Kidney epithelial cell (primary cell): Measurements from ENCODE around the gene GRM8. TPM values are rescaled to one million over a fixed set of nuclear protein-coding genes. Genes with fewer than 3 reads are reported as not detected.

Source experiments
- DNase-seq: peaks from one replicate; pipeline ENCODE4 v3.0.0-alpha.2; 2010; ENCODE audit warnings: low read depth
- H3K27me3 ChIP-seq: 2 replicates; pipeline ENCODE4 v1.6.0; 2011; ENCODE audit warnings: low read length; ENCODE audit not compliant: control insufficient read depth, insufficient read depth
- H3K36me3 ChIP-seq: 2 replicates; pipeline ENCODE4 v1.5.1; 2011; ENCODE audit warnings: low read length; ENCODE audit not compliant: control insufficient read depth, insufficient read depth
- H3K4me3 ChIP-seq: 2 replicates; pipeline ENCODE4 v1.5.1; 2011; ENCODE audit warnings: low read depth, mild to moderate bottlenecking, control low read depth, low read length
- total RNA-seq: library from RNA; depleted of rRNA; stranded (reverse); fragments of >200 nt; gene quantifications from 2 replicates; pipeline ENCODE4 v1.2.3, GENCODE V29; 2015
- TF ChIP-seq, protein P1 (sequence below): IDR thresholded peaks from 2 replicates; pipeline ENCODE4 v1.5.1; 2011; ENCODE audit warnings: mild to moderate bottlenecking, moderate library complexity, low read length, control low read depth, inconsistent platforms; ENCODE audit not compliant: insufficient read depth, poor library complexity, severe bottlenecking

GRM8 gene
- total RNA-seq, 1 donor from 2014 or later = 0.17 TPM

DNA sequence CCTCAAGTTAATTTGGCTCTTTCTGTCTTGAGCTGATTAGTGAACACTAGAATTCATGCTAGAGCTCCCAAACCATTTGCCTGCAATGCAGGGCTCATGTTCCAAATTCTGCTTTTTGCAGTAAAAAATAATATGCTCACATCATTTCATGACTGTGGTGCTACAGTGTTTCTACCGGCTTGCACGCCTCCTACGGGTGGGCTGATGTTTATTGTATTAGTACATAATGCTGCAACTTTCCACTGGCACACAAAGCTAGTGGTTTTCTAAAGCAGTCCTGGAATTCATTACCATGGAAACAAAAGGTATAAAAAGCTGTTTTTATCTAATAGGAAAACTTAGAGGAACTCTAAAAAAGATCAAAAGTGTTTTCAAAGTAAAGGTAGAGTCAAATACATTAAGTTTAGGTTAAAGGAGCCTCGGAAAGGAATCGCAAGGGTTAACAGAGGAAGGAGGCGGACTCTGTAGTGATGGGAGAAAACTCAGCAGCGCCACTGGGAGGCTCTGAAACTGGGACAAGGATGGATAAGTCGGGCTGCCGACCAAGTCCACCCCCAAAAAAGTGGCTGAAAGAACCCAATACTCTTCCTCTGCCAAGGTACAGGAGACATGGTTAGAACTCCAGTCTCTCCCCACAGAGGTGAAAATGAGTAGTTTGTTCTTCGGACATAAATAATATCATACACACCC, 25.9 kb downstream of the GRM8 start:
- Histone ChIP-seq H3K27me3 (no peaks in the 10 kb centered on the region), H3K36me3 (no peaks in the 10 kb centered on the region), H3K4me3 (no peak overlapping the region)
- DNase-seq = no peak
- TF ChIP-seq, protein P1, sequence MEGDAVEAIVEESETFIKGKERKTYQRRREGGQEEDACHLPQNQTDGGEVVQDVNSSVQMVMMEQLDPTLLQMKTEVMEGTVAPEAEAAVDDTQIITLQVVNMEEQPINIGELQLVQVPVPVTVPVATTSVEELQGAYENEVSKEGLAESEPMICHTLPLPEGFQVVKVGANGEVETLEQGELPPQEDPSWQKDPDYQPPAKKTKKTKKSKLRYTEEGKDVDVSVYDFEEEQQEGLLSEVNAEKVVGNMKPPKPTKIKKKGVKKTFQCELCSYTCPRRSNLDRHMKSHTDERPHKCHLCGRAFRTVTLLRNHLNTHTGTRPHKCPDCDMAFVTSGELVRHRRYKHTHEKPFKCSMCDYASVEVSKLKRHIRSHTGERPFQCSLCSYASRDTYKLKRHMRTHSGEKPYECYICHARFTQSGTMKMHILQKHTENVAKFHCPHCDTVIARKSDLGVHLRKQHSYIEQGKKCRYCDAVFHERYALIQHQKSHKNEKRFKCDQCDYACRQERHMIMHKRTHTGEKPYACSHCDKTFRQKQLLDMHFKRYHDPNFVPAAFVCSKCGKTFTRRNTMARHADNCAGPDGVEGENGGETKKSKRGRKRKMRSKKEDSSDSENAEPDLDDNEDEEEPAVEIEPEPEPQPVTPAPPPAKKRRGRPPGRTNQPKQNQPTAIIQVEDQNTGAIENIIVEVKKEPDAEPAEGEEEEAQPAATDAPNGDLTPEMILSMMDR = no peak

DNA sequence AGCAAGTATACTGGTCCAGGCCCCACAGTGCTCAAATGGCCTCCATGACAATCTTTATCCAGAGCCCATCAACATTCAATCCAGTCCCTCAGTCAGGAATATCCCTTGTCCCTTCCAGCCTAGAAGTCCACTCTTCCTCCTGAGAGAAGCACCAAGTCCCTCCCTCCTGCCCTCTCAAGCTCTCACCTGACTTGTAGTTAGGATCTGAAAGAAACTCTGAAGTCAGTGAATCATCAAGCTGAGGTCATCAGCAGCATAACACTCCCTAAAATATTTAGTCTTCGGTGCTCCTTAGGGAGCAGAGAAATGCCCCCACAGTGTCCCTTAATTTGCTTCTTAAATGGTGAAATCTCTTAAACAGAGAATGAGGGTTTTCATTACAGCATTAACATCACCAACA, 31.0 kb downstream of the GRM8 start:
- Histone ChIP-seq H3K27me3 (no peaks in the 10 kb centered on the region), H3K4me3 (no peak overlapping the region), H3K36me3 (no peaks in the 10 kb centered on the region)
- DNase-seq = no peak
- TF ChIP-seq, protein P1 = no peak

DNA sequence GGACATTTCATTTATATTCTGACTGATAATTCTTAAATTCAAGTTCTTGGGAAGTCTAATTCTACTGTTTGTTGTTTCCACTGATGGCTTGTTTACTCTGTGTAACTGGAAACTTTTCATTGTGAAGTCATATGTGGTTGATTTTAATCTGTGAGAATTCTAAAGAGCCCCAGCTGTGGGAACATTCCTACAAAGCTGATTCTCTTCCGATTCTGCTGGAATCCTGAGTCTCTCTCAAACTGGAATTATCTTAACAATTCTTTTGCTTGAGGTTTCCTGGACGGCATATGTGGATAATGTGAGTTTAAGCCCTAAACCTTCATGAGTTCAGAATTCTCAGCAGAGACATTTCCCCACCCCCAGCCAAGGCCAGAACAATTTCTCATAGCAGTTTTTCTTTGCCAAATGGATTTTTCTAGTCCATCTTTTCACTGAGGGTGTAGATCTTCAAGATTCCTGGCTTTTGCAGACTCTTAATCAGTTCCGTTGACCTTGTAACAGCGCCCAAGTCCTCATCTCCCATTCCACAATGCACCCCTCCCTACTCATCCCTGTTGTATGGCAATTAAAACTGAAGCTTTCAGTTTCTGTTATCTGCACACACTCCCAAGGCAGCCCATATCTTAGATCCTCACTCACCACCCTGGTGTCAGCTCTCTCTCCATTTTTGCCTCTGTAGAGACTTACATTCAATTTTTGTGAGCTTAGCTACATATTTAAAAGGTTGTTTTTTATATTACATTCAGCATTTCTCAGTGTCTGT, 37.6 kb downstream of the GRM8 start:
- Histone ChIP-seq H3K27me3 (no peaks in the 10 kb centered on the region), H3K4me3 (no peak overlapping the region), H3K36me3 (no peaks in the 10 kb centered on the region)
- no peak for DNase-seq
- TF ChIP-seq, protein P1 = no peak

DNA sequence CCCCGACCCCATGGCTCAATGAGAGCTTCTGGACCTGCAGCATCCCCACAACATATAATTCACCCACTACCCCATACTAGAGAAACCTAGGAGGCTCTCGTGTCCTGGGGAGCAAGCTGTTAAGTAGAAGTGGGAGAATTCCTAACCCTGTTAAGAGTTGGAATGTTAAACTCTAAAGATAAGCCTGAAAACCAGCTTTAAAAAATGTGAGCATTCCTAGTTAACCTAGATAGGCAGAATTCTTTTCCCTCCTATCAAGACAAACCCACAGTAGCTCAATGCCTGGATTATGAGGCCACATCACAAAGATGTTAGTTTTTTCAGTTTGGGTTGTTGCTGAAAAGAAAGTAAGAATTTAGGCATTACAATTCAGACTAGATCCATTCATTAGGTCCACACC, 42.9 kb downstream of the GRM8 start:
- H3K36me3 ChIP-seq = no peaks in the 10 kb centered on the region
- no peak overlapping the region for H3K4me3 ChIP-seq
- H3K27me3 ChIP-seq = no peaks in the 10 kb centered on the region
- DNase-seq = no peak
- TF ChIP-seq, protein P1 = no peak

DNA sequence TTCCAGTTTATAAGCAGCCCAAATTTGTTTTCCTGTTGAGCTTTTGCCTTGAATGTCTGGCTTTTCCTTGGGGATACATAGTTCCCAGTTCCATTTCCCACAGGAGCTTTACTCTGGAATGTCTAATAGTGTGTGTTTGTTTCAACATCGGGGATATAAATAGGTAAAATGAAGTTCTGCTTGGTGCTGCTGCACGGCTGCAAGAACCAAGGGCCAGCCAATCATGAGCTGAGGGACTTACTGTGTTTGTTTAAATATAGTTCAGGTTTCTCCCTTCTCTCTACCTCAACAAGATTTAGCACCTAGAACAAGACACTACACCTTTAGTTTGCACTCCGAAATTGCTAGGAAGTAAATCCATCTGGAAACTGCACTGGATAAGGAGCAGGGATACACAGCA, 43.9 kb downstream of the GRM8 start:
- no peak overlapping the region for H3K4me3 ChIP-seq

More for the DNA sequence above, 43.9 kb downstream of the GRM8 start:
- no peak for DNase-seq
- TF ChIP-seq, protein P1 = no peak
- Histone ChIP-seq H3K27me3 (no peaks in the 10 kb centered on the region), H3K36me3 (no peaks in the 10 kb centered on the region)
